ENCODE results near the gene KRTAP10-12.

KRTAP10-12 gene

GRCh38 chr21:44734026-44734745, 37.2 kb downstream of the KRTAP10-12 start:
- DNase-seq (ENCODE audit: low spot score) = no peak

- DNase-seq (ENCODE audit: low spot score) = no peak
Measured at GRCh38 chr21:44734841-44735240, 37.9 kb downstream of the KRTAP10-12 start.

- no peak for DNase-seq (ENCODE audit: low spot score)
Measured at GRCh38 chr21:44735821-44736220, 38.8 kb downstream of the KRTAP10-12 start.

- no peak for DNase-seq (ENCODE audit: low spot score)
Measured at GRCh38 chr21:44736291-44737004, 39.5 kb downstream of the KRTAP10-12 start.

- no peak for DNase-seq (ENCODE audit: low spot score)
Measured at GRCh38 chr21:44737706-44738354, 40.9 kb downstream of the KRTAP10-12 start.

- no peak for DNase-seq (ENCODE audit: low spot score)
Measured at GRCh38 chr21:44738621-44739020, 41.6 kb downstream of the KRTAP10-12 start.

GRCh38 chr21:44739316-44739715, 42.3 kb downstream of the KRTAP10-12 start:
- no peak for DNase-seq (ENCODE audit: low spot score)

- no peak for DNase-seq (ENCODE audit: low spot score)
Measured at GRCh38 chr21:44740742-44741141, 43.8 kb downstream of the KRTAP10-12 start.

GRCh38 chr21:44741921-44742320, 44.9 kb downstream of the KRTAP10-12 start:
- no peak for DNase-seq (ENCODE audit: low spot score)

- no peak for DNase-seq (ENCODE audit: low spot score)
Measured at GRCh38 chr21:44742418-44743153, 45.6 kb downstream of the KRTAP10-12 start.

Measured in AG08396 (cell line).